HFF-Myc (cell line): ENCODE measurements around the gene STAB2.

Experiments used
- DNase-seq: peaks from one replicate; pipeline ENCODE4 v3.0.0-alpha.2; 2011; ENCODE audit warnings: low read depth; ENCODE audit errors: extremely low read depth
- H3K4me3 ChIP-seq: replicated peaks from 2 replicates; pipeline ENCODE4 v1.5.1; 2011; ENCODE audit warnings: low read depth, mild to moderate bottlenecking, control low read depth, low read length
- TF ChIP-seq, protein P1 (sequence below): IDR thresholded peaks from 2 replicates; pipeline ENCODE4 v1.5.1; 2012; ENCODE audit warnings: mild to moderate bottlenecking, low read depth, low read length, control low read depth; ENCODE audit errors: missing control alignments

STAB2 gene, protein sequence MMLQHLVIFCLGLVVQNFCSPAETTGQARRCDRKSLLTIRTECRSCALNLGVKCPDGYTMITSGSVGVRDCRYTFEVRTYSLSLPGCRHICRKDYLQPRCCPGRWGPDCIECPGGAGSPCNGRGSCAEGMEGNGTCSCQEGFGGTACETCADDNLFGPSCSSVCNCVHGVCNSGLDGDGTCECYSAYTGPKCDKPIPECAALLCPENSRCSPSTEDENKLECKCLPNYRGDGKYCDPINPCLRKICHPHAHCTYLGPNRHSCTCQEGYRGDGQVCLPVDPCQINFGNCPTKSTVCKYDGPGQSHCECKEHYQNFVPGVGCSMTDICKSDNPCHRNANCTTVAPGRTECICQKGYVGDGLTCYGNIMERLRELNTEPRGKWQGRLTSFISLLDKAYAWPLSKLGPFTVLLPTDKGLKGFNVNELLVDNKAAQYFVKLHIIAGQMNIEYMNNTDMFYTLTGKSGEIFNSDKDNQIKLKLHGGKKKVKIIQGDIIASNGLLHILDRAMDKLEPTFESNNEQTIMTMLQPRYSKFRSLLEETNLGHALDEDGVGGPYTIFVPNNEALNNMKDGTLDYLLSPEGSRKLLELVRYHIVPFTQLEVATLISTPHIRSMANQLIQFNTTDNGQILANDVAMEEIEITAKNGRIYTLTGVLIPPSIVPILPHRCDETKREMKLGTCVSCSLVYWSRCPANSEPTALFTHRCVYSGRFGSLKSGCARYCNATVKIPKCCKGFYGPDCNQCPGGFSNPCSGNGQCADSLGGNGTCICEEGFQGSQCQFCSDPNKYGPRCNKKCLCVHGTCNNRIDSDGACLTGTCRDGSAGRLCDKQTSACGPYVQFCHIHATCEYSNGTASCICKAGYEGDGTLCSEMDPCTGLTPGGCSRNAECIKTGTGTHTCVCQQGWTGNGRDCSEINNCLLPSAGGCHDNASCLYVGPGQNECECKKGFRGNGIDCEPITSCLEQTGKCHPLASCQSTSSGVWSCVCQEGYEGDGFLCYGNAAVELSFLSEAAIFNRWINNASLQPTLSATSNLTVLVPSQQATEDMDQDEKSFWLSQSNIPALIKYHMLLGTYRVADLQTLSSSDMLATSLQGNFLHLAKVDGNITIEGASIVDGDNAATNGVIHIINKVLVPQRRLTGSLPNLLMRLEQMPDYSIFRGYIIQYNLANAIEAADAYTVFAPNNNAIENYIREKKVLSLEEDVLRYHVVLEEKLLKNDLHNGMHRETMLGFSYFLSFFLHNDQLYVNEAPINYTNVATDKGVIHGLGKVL (N-terminal part only)

DNA sequence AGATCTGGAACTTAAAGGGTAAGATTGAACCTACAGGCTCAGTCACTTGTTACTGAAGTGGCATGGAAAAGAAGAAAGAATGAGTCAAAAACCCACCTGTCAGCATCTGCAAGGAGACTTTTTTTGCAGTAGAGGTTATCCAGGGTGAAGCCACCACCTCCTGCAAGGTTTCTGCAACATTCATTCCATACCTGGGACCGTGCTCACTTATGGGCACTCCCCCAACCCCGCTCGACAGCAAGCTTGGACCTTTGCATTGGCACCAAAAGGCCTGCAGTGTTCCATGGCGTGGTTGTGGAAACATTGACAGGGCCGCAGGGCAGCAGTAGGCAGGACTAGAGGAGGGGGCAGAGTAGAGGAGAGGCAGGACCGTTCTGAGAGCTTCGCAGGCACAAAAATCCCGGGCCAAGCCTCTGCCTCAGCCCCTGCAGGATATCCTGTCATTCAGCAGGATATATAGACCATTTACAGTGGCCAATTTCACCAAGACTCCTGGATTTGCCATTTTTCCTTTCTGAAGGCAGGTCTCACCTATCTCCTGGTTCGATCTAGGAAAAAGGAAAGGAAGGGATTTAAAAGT, at the start of gene STAB2:
STAB2 (plus strand) TSS at position 483 of the 580 bp plus-strand sequence. CDS start 204 bp downstream, outside the sequence.
- TF ChIP-seq, protein P1, sequence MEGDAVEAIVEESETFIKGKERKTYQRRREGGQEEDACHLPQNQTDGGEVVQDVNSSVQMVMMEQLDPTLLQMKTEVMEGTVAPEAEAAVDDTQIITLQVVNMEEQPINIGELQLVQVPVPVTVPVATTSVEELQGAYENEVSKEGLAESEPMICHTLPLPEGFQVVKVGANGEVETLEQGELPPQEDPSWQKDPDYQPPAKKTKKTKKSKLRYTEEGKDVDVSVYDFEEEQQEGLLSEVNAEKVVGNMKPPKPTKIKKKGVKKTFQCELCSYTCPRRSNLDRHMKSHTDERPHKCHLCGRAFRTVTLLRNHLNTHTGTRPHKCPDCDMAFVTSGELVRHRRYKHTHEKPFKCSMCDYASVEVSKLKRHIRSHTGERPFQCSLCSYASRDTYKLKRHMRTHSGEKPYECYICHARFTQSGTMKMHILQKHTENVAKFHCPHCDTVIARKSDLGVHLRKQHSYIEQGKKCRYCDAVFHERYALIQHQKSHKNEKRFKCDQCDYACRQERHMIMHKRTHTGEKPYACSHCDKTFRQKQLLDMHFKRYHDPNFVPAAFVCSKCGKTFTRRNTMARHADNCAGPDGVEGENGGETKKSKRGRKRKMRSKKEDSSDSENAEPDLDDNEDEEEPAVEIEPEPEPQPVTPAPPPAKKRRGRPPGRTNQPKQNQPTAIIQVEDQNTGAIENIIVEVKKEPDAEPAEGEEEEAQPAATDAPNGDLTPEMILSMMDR, result no peak
- H3K4me3 ChIP-seq, result no peak within 1 kb of the TSS
- DNase-seq, result no peak

- H3K4me3 ChIP-seq, result no peak overlapping the region
- TF ChIP-seq, protein P1, result no peak
- DNase-seq, result no peak
Measured at GRCh38 chr12:103538397-103538796, 48.7 kb upstream of the STAB2 start.

GRCh38 chr12:103540319-103540718, 46.8 kb upstream of the STAB2 start:
- TF ChIP-seq, protein P1, result no peak
- no peak for DNase-seq
- no peak overlapping the region for H3K4me3 ChIP-seq

DNA sequence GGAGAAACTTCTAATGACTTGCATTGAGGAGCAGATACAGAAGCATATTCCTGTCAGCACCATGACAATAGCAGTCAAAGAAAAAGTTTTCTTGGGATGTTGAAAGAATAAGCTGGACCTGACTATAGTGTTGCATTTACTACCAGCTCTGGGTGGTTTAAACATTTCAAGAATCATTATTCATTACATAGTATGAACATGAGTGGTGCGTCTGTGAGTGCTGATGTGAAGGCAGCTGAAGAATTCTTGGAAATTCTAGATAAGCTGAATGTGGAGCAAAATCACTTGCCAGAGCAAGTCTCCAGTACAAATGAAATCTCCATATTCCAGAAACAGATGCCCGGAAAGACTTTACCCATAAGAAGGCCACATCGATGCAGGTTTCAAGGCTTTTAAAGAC, 45.0 kb upstream of the STAB2 start:
- DNase-seq, result no peak
- H3K4me3 ChIP-seq, result no peak overlapping the region
- TF ChIP-seq, protein P1, result no peak

- DNase-seq, result no peak
- no peak overlapping the region for H3K4me3 ChIP-seq
- TF ChIP-seq, protein P1, result no peak
Measured at GRCh38 chr12:103546959-103547358, 40.1 kb upstream of the STAB2 start.

DNA sequence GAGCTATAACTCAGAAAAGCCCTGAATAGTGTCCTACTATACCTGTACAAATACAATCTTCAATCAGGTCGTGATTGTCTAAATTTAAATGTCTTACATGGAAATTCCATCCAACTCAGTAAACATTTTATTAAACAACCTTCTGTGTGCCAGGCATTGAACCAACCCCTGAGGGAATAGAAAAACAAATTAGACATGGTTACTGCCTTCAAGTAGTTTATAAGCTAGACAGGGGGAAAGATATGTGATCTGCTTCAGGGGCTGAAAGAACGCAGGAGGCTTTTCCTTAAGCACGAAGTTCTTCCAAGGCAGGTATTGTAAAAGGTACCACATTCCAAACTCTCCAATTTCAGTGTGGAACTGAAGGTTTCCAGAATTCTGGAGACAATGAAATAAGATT, 39.7 kb upstream of the STAB2 start:
- no peak for DNase-seq
- TF ChIP-seq, protein P1, result no peak
- H3K4me3 ChIP-seq, result no peak overlapping the region
